ENCODE data around the gene SAPCD2. TPM values are rescaled to one million over a fixed set of nuclear protein-coding genes. Genes with fewer than 3 reads are reported as not detected.

SAPCD2 gene
- total and polyA plus RNA-seq, 2 experiments from 2014 or later: 13.4 to 60.3 TPM

DNA sequence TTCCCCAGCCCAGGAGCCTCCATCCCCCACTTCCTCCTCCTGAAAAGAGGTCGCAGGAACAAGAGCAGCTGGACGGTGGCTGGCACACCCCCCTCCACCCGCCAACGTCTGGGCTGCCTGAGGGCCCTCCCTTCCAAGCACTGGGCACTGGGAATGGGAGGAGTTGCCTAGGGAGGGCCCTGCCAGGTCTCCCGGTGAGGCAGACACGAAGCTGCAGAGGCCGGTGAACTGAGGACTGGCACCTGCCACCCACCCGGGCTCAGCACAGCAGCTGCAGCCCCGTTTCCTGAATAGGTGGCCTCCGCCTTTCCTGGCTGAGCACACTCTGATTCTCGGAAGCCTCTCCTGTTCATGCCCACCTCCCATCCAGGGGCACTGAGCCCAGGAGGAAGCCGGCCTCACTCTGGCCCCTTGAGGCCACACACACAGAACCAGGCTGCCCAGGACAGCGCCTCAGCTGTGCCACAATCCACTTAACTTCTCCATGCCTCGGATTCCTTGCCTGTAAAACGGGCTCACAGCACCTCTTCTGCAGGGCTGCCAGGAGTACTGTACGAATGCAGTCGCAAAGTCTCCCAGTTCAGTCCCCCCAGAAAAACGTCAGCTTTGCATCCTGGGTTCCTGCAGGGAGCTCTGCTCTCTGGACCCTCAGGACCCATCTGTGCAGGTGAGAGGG is 25.7 kb downstream of the SAPCD2 start (continued):
- TF ChIP-seq, protein P1, sequence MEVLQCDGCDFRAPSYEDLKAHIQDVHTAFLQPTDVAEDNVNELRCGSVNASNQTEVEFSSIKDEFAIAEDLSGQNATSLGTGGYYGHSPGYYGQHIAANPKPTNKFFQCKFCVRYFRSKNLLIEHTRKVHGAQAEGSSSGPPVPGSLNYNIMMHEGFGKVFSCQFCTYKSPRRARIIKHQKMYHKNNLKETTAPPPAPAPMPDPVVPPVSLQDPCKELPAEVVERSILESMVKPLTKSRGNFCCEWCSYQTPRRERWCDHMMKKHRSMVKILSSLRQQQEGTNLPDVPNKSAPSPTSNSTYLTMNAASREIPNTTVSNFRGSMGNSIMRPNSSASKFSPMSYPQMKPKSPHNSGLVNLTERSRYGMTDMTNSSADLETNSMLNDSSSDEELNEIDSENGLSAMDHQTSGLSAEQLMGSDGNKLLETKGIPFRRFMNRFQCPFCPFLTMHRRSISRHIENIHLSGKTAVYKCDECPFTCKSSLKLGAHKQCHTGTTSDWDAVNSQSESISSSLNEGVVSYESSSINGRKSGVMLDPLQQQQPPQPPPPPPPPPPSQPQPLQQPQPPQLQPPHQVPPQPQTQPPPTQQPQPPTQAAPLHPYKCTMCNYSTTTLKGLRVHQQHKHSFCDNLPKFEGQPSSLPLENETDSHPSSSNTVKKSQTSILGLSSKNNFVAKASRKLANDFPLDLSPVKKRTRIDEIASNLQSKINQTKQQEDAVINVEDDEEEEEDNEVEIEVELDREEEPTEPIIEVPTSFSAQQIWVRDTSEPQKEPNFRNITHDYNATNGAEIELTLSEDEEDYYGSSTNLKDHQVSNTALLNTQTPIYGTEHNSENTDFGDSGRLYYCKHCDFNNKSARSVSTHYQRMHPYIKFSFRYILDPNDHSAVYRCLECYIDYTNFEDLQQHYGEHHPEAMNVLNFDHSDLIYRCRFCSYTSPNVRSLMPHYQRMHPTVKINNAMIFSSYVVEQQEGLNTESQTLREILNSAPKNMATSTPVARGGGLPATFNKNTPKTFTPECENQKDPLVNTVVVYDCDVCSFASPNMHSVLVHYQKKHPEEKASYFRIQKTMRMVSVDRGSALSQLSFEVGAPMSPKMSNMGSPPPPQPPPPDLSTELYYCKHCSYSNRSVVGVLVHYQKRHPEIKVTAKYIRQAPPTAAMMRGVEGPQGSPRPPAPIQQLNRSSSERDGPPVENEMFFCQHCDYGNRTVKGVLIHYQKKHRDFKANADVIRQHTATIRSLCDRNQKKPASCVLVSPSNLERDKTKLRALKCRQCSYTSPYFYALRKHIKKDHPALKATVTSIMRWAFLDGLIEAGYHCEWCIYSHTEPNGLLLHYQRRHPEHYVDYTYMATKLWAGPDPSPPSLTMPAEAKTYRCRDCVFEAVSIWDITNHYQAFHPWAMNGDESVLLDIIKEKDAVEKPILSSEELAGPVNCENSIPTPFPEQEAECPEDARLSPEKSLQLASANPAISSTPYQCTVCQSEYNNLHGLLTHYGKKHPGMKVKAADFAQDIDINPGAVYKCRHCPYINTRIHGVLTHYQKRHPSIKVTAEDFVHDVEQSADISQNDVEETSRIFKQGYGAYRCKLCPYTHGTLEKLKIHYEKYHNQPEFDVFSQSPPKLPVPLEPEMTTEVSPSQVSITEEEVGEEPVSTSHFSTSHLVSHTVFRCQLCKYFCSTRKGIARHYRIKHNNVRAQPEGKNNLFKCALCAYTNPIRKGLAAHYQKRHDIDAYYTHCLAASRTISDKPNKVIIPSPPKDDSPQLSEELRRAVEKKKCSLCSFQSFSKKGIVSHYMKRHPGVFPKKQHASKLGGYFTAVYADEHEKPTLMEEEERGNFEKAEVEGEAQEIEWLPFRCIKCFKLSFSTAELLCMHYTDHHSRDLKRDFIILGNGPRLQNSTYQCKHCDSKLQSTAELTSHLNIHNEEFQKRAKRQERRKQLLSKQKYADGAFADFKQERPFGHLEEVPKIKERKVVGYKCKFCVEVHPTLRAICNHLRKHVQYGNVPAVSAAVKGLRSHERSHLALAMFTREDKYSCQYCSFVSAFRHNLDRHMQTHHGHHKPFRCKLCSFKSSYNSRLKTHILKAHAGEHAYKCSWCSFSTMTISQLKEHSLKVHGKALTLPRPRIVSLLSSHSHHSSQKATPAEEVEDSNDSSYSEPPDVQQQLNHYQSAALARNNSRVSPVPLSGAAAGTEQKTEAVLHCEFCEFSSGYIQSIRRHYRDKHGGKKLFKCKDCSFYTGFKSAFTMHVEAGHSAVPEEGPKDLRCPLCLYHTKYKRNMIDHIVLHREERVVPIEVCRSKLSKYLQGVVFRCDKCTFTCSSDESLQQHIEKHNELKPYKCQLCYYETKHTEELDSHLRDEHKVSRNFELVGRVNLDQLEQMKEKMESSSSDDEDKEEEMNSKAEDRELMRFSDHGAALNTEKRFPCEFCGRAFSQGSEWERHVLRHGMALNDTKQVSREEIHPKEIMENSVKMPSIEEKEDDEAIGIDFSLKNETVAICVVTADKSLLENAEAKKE (CRISPR knock-in tag; IDR thresholded peaks at IDR 0.05): no peak
- TF ChIP-seq CREB1 (CRISPR knock-in tag; IDR thresholded peaks at IDR 0.05; ENCODE audit: low read depth): no peak
- TF ChIP-seq REST (IDR thresholded peaks at IDR 0.05; ENCODE audit: unreplicated experiment): no peak
- TF ChIP-seq ZNF114 (CRISPR knock-in tag; IDR thresholded peaks at IDR 0.05): no peak
- TF ChIP-seq, protein P2, sequence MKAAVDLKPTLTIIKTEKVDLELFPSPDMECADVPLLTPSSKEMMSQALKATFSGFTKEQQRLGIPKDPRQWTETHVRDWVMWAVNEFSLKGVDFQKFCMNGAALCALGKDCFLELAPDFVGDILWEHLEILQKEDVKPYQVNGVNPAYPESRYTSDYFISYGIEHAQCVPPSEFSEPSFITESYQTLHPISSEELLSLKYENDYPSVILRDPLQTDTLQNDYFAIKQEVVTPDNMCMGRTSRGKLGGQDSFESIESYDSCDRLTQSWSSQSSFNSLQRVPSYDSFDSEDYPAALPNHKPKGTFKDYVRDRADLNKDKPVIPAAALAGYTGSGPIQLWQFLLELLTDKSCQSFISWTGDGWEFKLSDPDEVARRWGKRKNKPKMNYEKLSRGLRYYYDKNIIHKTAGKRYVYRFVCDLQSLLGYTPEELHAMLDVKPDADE (IDR thresholded peaks at IDR 0.05): no peak
- no peak for TF ChIP-seq STAT1 (IDR thresholded peaks at IDR 0.05; ENCODE audit: unreplicated experiment)
- no peak for TF ChIP-seq EZH2phosphoT487 (IDR thresholded peaks at IDR 0.05; ENCODE audit: unreplicated experiment)
- TF ChIP-seq POLR2AphosphoS5 (IDR thresholded peaks at IDR 0.05; ENCODE audit: low read depth): no peak
- no peak for TF ChIP-seq EZH2 (IDR thresholded peaks at IDR 0.05; ENCODE audit: low read depth, unreplicated experiment)
- no peak for TF ChIP-seq CTCF (conservative IDR thresholded peaks at IDR 0.05; ENCODE audit: low read depth in 2 of 2)
